Fibroblast of mammary gland (primary cell): ENCODE results near the gene RABGGTA.

Experiments used
- DNase-seq: peaks from one replicate; pipeline ENCODE4 v3.0.0-alpha.2; 2010; ENCODE audit warnings: low read depth
- H3K4me3 ChIP-seq: 2 replicates; pipeline ENCODE4 v1.5.1; 2011; ENCODE audit warnings: low read depth, mild to moderate bottlenecking, low read length, moderate library complexity; ENCODE audit not compliant: control insufficient read depth
- CTCF ChIP-seq: conservative IDR thresholded peaks from 2 replicates; pipeline ENCODE4 v1.5.1; 2011; ENCODE audit warnings: low read depth, low read length, inconsistent platforms; ENCODE audit not compliant: control insufficient read depth, insufficient read depth

RABGGTA gene

DNA sequence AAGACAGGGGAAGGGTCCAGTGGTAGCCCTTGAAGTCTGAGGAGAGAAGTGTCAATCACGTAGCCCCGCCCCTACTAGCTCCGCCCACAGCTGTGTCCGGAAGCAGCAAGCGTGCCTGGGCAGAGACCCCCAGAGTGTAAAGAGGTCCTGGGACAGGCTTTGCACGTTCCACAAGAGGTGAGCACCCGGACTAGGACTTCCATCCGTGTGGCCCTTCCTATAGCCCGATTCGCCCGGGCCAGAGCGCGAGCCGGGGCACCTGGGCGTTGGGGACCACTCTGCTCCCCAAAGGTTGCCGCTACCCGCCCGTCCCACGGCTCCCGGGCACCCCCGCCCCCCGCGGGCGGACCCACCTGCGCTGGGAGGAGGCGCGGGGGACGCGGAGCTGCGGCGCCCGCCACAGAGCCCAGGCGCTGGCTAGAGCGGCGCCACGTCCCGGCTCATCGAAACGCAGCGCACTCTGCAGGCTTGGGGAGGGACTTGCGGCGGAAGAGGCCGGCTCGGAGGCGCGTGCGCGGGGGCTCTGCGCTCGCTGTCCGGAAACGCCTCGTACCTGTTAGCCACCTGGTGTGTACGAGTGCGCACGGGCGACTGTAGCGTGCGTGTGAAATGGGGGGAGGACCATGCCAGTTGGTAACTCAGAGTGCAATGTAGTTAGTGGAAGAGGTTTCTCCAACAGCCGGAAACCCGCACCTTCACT, at the start of gene RABGGTA:
RABGGTA (minus strand) TSS at position 464 of the 700 bp plus-strand sequence. CDS start 482 bp downstream, outside the sequence.
- TF ChIP-seq CTCF = peak; percentile 44
- DNase-seq = peak; percentile 82
- peak within 1 kb of the TSS; percentile 91 for H3K4me3 ChIP-seq

- DNase-seq = peak; percentile 61
- no peak overlapping the region for H3K4me3 ChIP-seq
- no peak for TF ChIP-seq CTCF
Measured at GRCh38 chr14:24317141-24317928, 45.9 kb upstream of the RABGGTA start.

GRCh38 chr14:24316597-24316950, 45.2 kb upstream of the RABGGTA start:
- no peak overlapping the region for H3K4me3 ChIP-seq
- DNase-seq = no peak
- TF ChIP-seq CTCF = no peak

GRCh38 chr14:24315807-24316596, 44.6 kb upstream of the RABGGTA start:
- peak; percentile 19 for DNase-seq
- TF ChIP-seq CTCF = no peak
- no peak overlapping the region for H3K4me3 ChIP-seq

GRCh38 chr14:24315243-24315806, 43.9 kb upstream of the RABGGTA start:
- no peak for TF ChIP-seq CTCF
- no peak overlapping the region for H3K4me3 ChIP-seq
- DNase-seq = no peak
